ENCODE measurements around the gene ASRGL1. TPM values are rescaled to one million over a fixed set of nuclear protein-coding genes. Genes with fewer than 3 reads are reported as not detected.

Gene ASRGL1
- total and polyA plus RNA-seq, 7 donors, result 4.8 to 35.2 (median 22.0) TPM

DNA sequence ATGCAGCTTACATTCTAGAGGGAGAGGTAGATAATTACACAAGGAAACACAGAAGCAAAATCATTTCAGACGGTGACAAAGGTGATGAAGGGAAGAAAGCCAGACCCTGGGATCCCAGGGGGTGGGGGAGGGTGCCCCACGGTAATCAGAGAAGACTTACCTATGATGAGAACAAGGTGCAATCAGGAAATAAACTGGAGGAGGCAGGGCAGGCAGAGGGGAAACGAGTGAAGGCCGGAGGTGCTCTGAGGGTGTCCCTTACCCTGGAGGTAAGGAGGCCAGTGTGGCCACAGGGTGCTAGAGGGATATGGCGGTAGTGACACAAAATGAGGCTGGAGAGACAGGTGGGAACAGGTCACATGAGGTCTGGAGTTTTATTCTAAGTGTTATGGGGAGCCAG, 67.7 kb downstream of the ASRGL1 start:
- DNase-seq, result no peak
- intact Hi-C loops (cut with DNase I), result no loop called here
- TF ChIP-seq POLR2A (IDR thresholded peaks at IDR 0.05) (no peak), POLR2AphosphoS5 (IDR thresholded peaks at IDR 0.05) (no peak)
- TF ChIP-seq, protein P1, sequence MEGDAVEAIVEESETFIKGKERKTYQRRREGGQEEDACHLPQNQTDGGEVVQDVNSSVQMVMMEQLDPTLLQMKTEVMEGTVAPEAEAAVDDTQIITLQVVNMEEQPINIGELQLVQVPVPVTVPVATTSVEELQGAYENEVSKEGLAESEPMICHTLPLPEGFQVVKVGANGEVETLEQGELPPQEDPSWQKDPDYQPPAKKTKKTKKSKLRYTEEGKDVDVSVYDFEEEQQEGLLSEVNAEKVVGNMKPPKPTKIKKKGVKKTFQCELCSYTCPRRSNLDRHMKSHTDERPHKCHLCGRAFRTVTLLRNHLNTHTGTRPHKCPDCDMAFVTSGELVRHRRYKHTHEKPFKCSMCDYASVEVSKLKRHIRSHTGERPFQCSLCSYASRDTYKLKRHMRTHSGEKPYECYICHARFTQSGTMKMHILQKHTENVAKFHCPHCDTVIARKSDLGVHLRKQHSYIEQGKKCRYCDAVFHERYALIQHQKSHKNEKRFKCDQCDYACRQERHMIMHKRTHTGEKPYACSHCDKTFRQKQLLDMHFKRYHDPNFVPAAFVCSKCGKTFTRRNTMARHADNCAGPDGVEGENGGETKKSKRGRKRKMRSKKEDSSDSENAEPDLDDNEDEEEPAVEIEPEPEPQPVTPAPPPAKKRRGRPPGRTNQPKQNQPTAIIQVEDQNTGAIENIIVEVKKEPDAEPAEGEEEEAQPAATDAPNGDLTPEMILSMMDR (IDR thresholded peaks at IDR 0.05), result no peak
- WGBS, 2 donors, result 33 to 66% methylated on average over 5 of the region's 5 CpGs
- Histone ChIP-seq H3K4me3 (no peak overlapping the region), H3K36me3 (no peaks in the 10 kb centered on the region), H3K27ac (no peak overlapping the region), H3K9me3 (no peaks in the 10 kb centered on the region), H3K4me1 (peaks cover 0 to 40% (median 38%) of the 10 kb centered on the region in 4 donors), H3K27me3 (no peaks in the 10 kb centered on the region)

DNA sequence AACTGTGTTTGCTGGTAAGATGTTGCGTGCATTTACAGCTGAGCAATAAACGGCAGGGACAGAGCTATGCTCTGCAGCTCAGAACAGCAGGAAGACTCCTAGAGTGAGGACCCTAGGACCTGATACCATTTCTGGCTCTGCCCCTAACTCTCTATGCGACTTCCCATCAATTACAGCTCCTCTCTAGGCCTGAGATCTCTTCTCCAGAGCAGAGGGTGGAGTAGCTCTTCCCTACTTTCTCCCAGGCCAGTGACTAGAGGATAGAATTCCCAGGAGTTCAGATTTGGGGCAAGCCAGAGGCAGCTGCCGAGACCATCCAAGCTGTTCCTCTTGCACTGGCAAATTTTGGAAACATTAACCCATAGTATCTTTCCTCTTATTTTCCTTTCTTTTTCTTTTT, 68.8 kb downstream of the ASRGL1 start:
- Histone ChIP-seq H3K4me3 (no peak overlapping the region), H3K36me3 (no peaks in the 10 kb centered on the region), H3K27me3 (no peaks in the 10 kb centered on the region), H3K9me3 (no peaks in the 10 kb centered on the region), H3K27ac (no peak overlapping the region), H3K4me1 (peaks cover 0 to 29% (median 27%) of the 10 kb centered on the region in 4 donors)
- WGBS, 2 donors, result 34 to 63% methylated on average over 4 of the region's 4 CpGs
- no peak for TF ChIP-seq EP300 (IDR thresholded peaks at IDR 0.05)
- TF ChIP-seq POLR2AphosphoS5 (IDR thresholded peaks at IDR 0.05), result no peak
- DNase-seq, result no peak
- intact Hi-C loops (cut with DNase I), result no loop called here

DNA sequence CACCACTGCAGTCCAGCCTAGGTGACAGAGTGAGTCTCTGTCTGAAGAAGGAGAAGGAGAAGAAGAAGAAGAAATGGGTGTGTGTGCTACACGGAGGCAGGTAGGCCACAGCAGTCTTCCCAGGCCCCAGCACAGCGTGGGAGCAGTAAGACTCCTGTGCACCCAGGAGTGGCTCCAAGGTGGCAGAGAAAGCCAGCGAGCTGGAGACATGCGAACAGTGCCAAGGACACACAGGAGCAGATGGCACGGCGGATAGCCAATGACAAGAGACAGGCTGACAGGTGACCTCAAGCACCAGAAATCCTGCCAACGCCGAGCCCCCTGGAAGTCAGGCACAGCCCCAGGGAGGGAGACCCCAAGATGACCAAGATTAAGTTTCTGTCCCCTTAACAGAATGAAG, 72.6 kb downstream of the ASRGL1 start:
- DNase-seq, result no peak
- Histone ChIP-seq H3K4me1 (no peaks in the 10 kb centered on the region), H3K27me3 (no peaks in the 10 kb centered on the region), H3K36me3 (no peaks in the 10 kb centered on the region), H3K27ac (no peak overlapping the region), H3K9me3 (no peaks in the 10 kb centered on the region), H3K4me3 (no peak overlapping the region)
- TF ChIP-seq, protein P1 (IDR thresholded peaks at IDR 0.05), result no peak
- TF ChIP-seq POLR2AphosphoS5 (IDR thresholded peaks at IDR 0.05) (no peak), EP300 (IDR thresholded peaks at IDR 0.05) (no peak), POLR2A (IDR thresholded peaks at IDR 0.05) (no peak)
- 91 to 95% methylated on average over 8 of the region's 8 CpGs for WGBS, 2 donors
- intact Hi-C loops (cut with DNase I), result no loop called here

DNA sequence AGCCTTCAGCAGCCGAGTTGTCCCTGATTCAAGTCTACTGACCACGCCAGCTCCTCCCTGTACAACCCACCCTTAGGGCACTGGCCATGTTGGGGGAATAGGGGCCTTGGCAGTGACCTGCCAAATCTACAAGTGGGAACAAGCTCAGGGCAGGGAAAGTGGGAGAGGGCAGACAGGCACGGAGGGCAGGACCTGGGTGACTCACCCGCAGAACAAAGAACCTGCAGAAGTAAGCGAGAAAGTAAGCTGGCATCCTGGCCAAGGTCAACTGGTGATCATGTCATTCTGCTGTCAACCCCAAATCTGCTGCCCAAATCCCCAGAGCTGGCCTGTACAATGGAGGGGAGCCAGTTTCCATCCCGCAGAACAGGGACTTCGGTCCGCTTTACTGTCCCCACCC, 73.7 kb downstream of the ASRGL1 start:
- no peaks in the 10 kb centered on the region for H3K4me1 ChIP-seq
- DNase-seq, result no peak
- no peak overlapping the region for H3K27ac ChIP-seq
- intact Hi-C loops (cut with DNase I), result no loop called here
- no peaks in the 10 kb centered on the region for H3K27me3 ChIP-seq
- no peak overlapping the region for H3K4me3 ChIP-seq
- no peak for TF ChIP-seq EP300 (IDR thresholded peaks at IDR 0.05)
- no peak for TF ChIP-seq POLR2A (IDR thresholded peaks at IDR 0.05)
- TF ChIP-seq, protein P1 (IDR thresholded peaks at IDR 0.05), result no peak
- TF ChIP-seq POLR2AphosphoS5 (IDR thresholded peaks at IDR 0.05), result no peak
- H3K36me3 ChIP-seq, result no peaks in the 10 kb centered on the region
- H3K9me3 ChIP-seq, result no peaks in the 10 kb centered on the region
- WGBS, 2 donors, result 86 to 91% methylated on average over 8 of the region's 8 CpGs

DNA sequence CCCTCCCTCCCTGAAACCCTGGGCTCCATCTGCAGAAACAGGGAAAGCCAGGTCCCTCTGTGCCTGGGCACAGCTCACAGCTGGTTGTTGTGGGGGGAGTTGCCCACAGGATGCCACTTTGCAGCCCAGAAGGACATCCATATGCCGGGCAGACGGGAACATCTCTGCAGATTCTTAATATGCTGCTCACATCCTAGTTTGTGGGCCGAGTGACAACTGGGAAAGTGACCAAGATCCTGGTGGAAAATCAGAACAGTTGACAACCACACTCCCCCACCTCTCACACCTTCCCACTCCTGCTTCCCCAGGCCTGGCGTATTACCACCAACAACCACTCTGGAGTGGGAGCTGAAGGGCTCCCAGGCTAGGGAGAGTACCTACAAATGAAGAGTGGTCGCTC, 74.3 kb downstream of the ASRGL1 start:
- Histone ChIP-seq H3K4me3 (no peak overlapping the region), H3K36me3 (no peaks in the 10 kb centered on the region), H3K27ac (no peak overlapping the region), H3K27me3 (no peaks in the 10 kb centered on the region), H3K4me1 (no peaks in the 10 kb centered on the region), H3K9me3 (no peaks in the 10 kb centered on the region)
- intact Hi-C loops (cut with DNase I), result no loop called here
- DNase-seq, result no peak
- TF ChIP-seq EP300 (IDR thresholded peaks at IDR 0.05) (no peak), POLR2A (IDR thresholded peaks at IDR 0.05) (no peak), POLR2AphosphoS5 (IDR thresholded peaks at IDR 0.05) (no peak)
- TF ChIP-seq, protein P1 (IDR thresholded peaks at IDR 0.05), result no peak
- WGBS, 2 donors, result 90% methylated on average over 5 of the region's 5 CpGs
